ENCODE data around the gene IL19.

GRCh38 chr1:206732992-206733391, 37.6 kb upstream of the IL19 start:
- TF ChIP-seq CTCF (IDR thresholded peaks at IDR 0.05) = no peak
- no peak for TF ChIP-seq POLR2A (IDR thresholded peaks at IDR 0.05)
